ENCODE measurements around the gene KIF4A. TPM values are rescaled to one million over a fixed set of nuclear protein-coding genes. Genes with fewer than 3 reads are reported as not detected.

KIF4A gene
- total RNA-seq, 2 donors from 2014 or later, result 8.7 to 33.7 TPM

DNA sequence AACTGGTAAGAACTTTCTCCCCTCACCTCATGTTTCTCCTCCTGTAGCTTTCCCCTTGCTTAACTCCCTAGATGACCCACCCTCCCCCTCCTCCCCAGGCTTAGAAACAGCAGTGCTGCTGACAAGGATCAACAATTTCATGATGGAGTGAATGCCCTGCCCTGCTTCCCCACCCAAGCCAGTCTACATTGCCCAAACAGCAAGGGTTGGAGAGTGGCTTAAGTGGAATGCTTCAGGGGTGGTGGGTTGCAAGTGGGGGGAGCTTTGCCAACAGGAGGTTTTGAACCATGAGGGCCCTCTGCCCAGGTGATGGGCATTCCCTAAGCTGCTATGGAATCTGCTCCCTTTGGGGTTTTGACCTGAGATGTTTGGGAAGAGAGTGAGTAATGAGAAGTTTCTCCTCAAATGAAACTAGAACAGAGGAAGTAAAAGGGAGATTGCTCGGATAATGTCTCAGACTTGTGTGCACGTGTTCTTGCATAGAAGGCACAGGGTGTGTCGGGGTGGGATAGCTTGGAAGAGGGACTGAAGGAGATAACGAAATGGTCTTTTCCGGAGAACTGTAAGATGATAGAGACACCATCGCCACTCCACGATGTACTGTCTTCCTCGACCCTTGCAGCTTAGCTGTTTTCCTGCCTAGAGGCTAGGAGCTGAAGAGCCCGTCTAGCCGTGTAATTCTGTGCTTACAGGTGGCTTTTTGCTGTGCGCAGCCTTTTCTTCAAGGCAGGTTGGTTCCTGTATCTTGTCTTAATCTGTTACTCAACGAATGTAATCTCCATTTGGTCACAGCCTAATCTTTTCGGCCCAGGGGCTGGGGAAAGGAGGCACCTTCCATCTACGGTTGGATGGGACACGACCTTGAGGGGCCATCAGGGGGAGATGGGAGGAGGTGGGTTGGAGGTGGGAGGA lies 143.3 kb downstream of the KIF4A start:
- Histone ChIP-seq H3K9me3 (no peaks in the 10 kb centered on the region), H3K36me3 (no peaks in the 10 kb centered on the region), H3K27ac (no peak overlapping the region), H3K4me1 (no peaks in the 10 kb centered on the region), H3K9ac (ENCODE audit: low read depth in 2 of 2, low read length in 2 of 2) (no peak overlapping the region), H3K27me3 (peaks cover 5% of the 10 kb centered on the region), H3K4me3 (peak overlapping the region; percentile 49)
- DNase-seq, result no peak
- intact Hi-C loops (cut with DNase I), result no loop called here
- no peak for TF ChIP-seq CTCF (IDR thresholded peaks at IDR 0.05)

DNA sequence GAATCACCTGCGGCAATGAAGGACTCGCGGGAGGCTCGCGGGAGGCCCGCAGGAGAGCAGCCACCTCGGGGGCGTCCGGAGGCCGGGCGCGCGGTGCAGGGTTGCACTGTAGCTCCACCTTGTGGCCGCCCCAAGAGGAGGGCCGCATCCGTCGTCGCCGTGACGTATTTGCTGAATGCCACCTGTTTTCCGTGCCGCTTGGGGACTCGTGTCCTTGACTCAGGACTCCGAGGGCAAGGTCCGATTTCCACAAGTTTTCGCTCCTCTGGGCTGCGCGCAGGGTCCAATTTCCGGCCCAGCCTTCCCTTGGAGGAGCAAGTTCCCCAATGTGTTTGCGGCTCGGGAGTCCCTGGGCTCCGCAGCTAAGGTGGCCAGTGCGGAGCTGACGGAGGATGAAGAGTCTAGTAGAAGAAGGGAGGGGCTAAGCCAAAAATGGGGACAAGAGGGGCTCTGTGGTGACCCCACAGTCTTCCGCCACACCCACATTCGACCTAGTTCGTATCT lies 144.0 kb downstream of the KIF4A start:
- no peaks in the 10 kb centered on the region for H3K9me3 ChIP-seq
- TF ChIP-seq CTCF (IDR thresholded peaks at IDR 0.05), result peak; percentile 55
- H3K4me1 ChIP-seq, result no peaks in the 10 kb centered on the region
- peaks cover 5% of the 10 kb centered on the region for H3K27me3 ChIP-seq
- DNase-seq, result peak; percentile 77
- H3K27ac ChIP-seq, result peak overlapping the region; percentile 75
- H3K9ac ChIP-seq (ENCODE audit: low read depth in 2 of 2, low read length in 2 of 2), result peak overlapping the region; percentile 37 to 73
- H3K4me3 ChIP-seq, result peak overlapping the region; percentile 49
- intact Hi-C loops (cut with DNase I), result no loop called here
- no peaks in the 10 kb centered on the region for H3K36me3 ChIP-seq

DNA sequence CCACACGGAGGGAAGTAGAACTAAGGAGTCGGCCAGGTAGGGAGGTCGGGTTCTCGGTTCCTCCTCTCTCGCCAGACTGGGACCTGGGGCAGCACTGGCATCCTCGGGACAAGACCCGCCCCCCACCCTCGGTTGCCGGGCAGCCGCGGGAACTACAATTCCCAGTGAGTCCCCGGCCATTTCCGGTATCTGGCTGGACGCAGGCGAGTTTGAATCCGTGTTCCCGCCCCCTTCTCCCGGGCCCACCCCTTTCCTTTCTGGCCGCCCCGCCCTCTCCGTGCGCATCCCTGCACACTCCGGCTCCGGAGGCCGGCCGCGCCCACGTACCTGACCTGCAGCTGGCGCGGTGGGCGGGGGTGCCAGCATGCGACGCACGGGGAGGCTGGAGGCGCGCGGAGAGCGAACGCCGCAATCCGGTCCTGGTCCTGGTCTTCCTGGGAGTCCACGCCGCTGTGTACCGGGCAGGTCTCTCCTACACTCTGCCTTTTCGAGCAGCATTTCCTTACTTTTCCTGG lies 144.5 kb downstream of the KIF4A start:
- TF ChIP-seq CTCF (IDR thresholded peaks at IDR 0.05), result no peak

GRCh38 chrX:70434914-70435586 lies 145.1 kb downstream of the KIF4A start:
- peak overlapping the region in 1 of 2 donors; percentile 33 for H3K9ac ChIP-seq (ENCODE audit: low read depth in 2 of 2, low read length in 2 of 2)
- H3K4me1 ChIP-seq, result no peaks in the 10 kb centered on the region
- H3K27ac ChIP-seq, result no peak overlapping the region
- peak overlapping the region; percentile 49 for H3K4me3 ChIP-seq
- no peaks in the 10 kb centered on the region for H3K9me3 ChIP-seq
- H3K27me3 ChIP-seq, result peaks cover 5% of the 10 kb centered on the region
- no peaks in the 10 kb centered on the region for H3K36me3 ChIP-seq
- no peak for DNase-seq
- intact Hi-C loops (cut with DNase I), result no loop called here
- TF ChIP-seq CTCF (IDR thresholded peaks at IDR 0.05), result no peak

More for the DNA sequence above, 144.5 kb downstream of the KIF4A start:
- H3K27me3 ChIP-seq, result peaks cover 5% of the 10 kb centered on the region
- peak overlapping the region; percentile 49 for H3K4me3 ChIP-seq
- H3K9me3 ChIP-seq, result no peaks in the 10 kb centered on the region
- intact Hi-C loops (cut with DNase I), result no loop called here
- peak; percentile 92 for DNase-seq
- H3K4me1 ChIP-seq, result no peaks in the 10 kb centered on the region
- peak overlapping the region; percentile 37 to 73 for H3K9ac ChIP-seq (ENCODE audit: low read depth in 2 of 2, low read length in 2 of 2)
- H3K36me3 ChIP-seq, result no peaks in the 10 kb centered on the region
- peak overlapping the region; percentile 75 for H3K27ac ChIP-seq

GRCh38 chrX:70436343-70436742 lies 146.4 kb downstream of the KIF4A start:
- intact Hi-C loops (cut with DNase I), result no loop called here

More at GRCh38 chrX:70436343-70436742, 146.4 kb downstream of the KIF4A start:
- Histone ChIP-seq H3K36me3 (no peaks in the 10 kb centered on the region), H3K4me3 (no peak overlapping the region), H3K9ac (ENCODE audit: low read depth in 2 of 2, low read length in 2 of 2) (no peak overlapping the region), H3K27ac (no peak overlapping the region), H3K27me3 (peaks cover 5% of the 10 kb centered on the region), H3K9me3 (no peaks in the 10 kb centered on the region), H3K4me1 (no peaks in the 10 kb centered on the region)
- TF ChIP-seq CTCF (IDR thresholded peaks at IDR 0.05), result no peak
- DNase-seq, result no peak

Measured in colonic mucosa (tissue), 4 donors.